ENCODE results near the gene RBM38.

DNA sequence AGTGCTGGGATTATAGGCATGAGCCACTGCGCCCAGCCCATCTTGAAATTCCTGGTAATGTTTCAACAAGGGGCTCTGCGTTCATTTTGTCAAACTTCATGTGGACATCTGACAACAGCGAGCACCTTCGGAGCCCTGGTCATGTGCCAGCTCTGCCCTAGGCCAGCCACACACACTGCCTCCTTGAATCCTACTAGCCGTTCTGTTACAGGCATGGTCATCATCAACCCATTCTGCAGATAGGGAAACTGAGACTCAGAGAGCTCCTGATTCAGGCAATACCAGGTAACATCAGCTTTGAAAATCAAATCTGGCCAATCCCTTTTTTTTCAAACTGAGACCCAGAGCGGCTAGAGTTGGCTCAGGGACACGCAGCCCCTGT lies 41.3 kb downstream of the RBM38 start:
- TF ChIP-seq, protein P1, sequence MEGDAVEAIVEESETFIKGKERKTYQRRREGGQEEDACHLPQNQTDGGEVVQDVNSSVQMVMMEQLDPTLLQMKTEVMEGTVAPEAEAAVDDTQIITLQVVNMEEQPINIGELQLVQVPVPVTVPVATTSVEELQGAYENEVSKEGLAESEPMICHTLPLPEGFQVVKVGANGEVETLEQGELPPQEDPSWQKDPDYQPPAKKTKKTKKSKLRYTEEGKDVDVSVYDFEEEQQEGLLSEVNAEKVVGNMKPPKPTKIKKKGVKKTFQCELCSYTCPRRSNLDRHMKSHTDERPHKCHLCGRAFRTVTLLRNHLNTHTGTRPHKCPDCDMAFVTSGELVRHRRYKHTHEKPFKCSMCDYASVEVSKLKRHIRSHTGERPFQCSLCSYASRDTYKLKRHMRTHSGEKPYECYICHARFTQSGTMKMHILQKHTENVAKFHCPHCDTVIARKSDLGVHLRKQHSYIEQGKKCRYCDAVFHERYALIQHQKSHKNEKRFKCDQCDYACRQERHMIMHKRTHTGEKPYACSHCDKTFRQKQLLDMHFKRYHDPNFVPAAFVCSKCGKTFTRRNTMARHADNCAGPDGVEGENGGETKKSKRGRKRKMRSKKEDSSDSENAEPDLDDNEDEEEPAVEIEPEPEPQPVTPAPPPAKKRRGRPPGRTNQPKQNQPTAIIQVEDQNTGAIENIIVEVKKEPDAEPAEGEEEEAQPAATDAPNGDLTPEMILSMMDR (IDR thresholded peaks at IDR 0.05), result no peak
- TF ChIP-seq POLR2A (IDR thresholded peaks at IDR 0.05), result no peak

Measured in esophagus squamous epithelium (tissue), 4 donors.